Fibroblast of the aortic adventitia (primary cell): Measurements from ENCODE around the gene TMEM248. TPM values are rescaled to one million over a fixed set of nuclear protein-coding genes. Genes with fewer than 3 reads are reported as not detected.
A peak's percentile ranks its signal among the peaks of the same experiment; 100 is the strongest.

ENCODE experiments used
- DNase-seq: peaks from one replicate; pipeline ENCODE4 v3.0.0-alpha.2; 2010; ENCODE audit warnings: low read depth
- H3K4me3 ChIP-seq: 2 replicates; pipeline ENCODE4 v1.5.1; 2011; ENCODE audit warnings: low read depth, mild to moderate bottlenecking, control low read depth, low read length, moderate library complexity
- CTCF ChIP-seq: IDR thresholded peaks from 2 replicates; pipeline ENCODE4 v1.5.1; 2011; ENCODE audit warnings: mild to moderate bottlenecking, low read length, control low read depth, inconsistent platforms; ENCODE audit not compliant: insufficient read depth
- total RNA-seq: library from RNA; depleted of rRNA; stranded (reverse); fragments of >200 nt; gene quantifications from 2 replicates; pipeline ENCODE4 v1.2.3, GENCODE V29; 2012; ENCODE audit warnings: low replicate concordance

The TMEM248 gene
- total RNA-seq, 1 donor: 104 TPM

GRCh38 chr7:66952343-66953043 is 31.5 kb downstream of the TMEM248 start:
- TF ChIP-seq CTCF: no peak
- DNase-seq: peak; percentile 46
- no peak overlapping the region for H3K4me3 ChIP-seq

- no peak overlapping the region for H3K4me3 ChIP-seq
- no peak for DNase-seq
- no peak for TF ChIP-seq CTCF
Observed at GRCh38 chr7:66953044-66953427, 32.0 kb downstream of the TMEM248 start.

- TF ChIP-seq CTCF: no peak
- no peak overlapping the region for H3K4me3 ChIP-seq
- DNase-seq: no peak
Observed at GRCh38 chr7:66957595-66958290, 36.7 kb downstream of the TMEM248 start.

- no peak for DNase-seq
- no peak overlapping the region for H3K4me3 ChIP-seq
- no peak for TF ChIP-seq CTCF
Observed at GRCh38 chr7:66958538-66959350, 37.7 kb downstream of the TMEM248 start.

GRCh38 chr7:66960192-66960591 is 39.2 kb downstream of the TMEM248 start:
- DNase-seq: no peak
- no peak for TF ChIP-seq CTCF

GRCh38 chr7:66961096-66961495 is 40.1 kb downstream of the TMEM248 start:
- DNase-seq: no peak
- H3K4me3 ChIP-seq: no peak overlapping the region
- no peak for TF ChIP-seq CTCF

More at GRCh38 chr7:66960192-66960591, 39.2 kb downstream of the TMEM248 start:
- H3K4me3 ChIP-seq: no peak overlapping the region
